Right atrium auricular region (tissue), 2 donors: Measurements from ENCODE around the gene RIMS1. TPM values are rescaled to one million over a fixed set of nuclear protein-coding genes. Genes with fewer than 3 reads are reported as not detected.

ENCODE experiments used
- DNase-seq: peaks from one replicate; pipeline ENCODE4 v3.0.0-alpha.2; 2019; ENCODE audit warnings: low spot score
- H3K27ac ChIP-seq, 2 donors: fragments of 200-600 bp; sonication (generic); 1 replicate in 1 of 2; 2 replicates in 1 of 2; pipeline ENCODE4 v1.5.1; 2016 to 2019
- H3K27me3 ChIP-seq, 2 donors: fragments of 200-600 bp; sonication (generic); one replicate each; pipeline versions ENCODE4 v1.5.1 to v1.6.0; 2017 to 2019
- H3K36me3 ChIP-seq: fragments of 200-600 bp; sonication (generic); one replicate; pipeline ENCODE4 v1.5.1; 2016
- H3K4me1 ChIP-seq, 2 donors: fragments of 200-600 bp; sonication (generic); one replicate each; pipeline versions ENCODE4 v1.5.1 to v1.6.0; 2017 to 2019
- H3K4me3 ChIP-seq, 2 donors: fragments of 200-600 bp; sonication (generic); 1 replicate in 1 of 2; 2 replicates in 1 of 2; pipeline ENCODE4 v1.5.1; 2017 to 2019; ENCODE audit warnings: mild to moderate bottlenecking in 1 of 2, moderate library complexity in 1 of 2
- H3K9me3 ChIP-seq, 2 donors: fragments of 200-600 bp; sonication (generic); one replicate each; pipeline ENCODE4 v1.5.1; 2019
- total RNA-seq, 2 donors: library from RNA; depleted of rRNA; stranded (reverse); fragments of >200 nt; gene quantifications; one replicate each; pipeline ENCODE4 v1.1.0, GENCODE V29; 2016
- TF ChIP-seq, protein P1 (sequence below), 2 donors: fragments of 200-600 bp; sonication (generic); IDR thresholded peaks; one replicate each; pipeline ENCODE4 v1.5.1; 2019; ENCODE audit warnings: antibody characterized with exemption in 2 of 2

Gene RIMS1
- total RNA-seq, 2 donors from 2014 or later, result 0.55 to 1.3 TPM

- Histone ChIP-seq H3K4me3 (no peak overlapping the region), H3K36me3 (no peaks in the 10 kb centered on the region), H3K27ac (no peak overlapping the region), H3K9me3 (no peaks in the 10 kb centered on the region), H3K27me3 (no peaks in the 10 kb centered on the region), H3K4me1 (no peaks in the 10 kb centered on the region)
- TF ChIP-seq, protein P1, sequence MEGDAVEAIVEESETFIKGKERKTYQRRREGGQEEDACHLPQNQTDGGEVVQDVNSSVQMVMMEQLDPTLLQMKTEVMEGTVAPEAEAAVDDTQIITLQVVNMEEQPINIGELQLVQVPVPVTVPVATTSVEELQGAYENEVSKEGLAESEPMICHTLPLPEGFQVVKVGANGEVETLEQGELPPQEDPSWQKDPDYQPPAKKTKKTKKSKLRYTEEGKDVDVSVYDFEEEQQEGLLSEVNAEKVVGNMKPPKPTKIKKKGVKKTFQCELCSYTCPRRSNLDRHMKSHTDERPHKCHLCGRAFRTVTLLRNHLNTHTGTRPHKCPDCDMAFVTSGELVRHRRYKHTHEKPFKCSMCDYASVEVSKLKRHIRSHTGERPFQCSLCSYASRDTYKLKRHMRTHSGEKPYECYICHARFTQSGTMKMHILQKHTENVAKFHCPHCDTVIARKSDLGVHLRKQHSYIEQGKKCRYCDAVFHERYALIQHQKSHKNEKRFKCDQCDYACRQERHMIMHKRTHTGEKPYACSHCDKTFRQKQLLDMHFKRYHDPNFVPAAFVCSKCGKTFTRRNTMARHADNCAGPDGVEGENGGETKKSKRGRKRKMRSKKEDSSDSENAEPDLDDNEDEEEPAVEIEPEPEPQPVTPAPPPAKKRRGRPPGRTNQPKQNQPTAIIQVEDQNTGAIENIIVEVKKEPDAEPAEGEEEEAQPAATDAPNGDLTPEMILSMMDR (IDR thresholded peaks at IDR 0.05), result no peak
- DNase-seq, result no peak
Observed at GRCh38 chr6:72296375-72296774, 410.0 kb downstream of the RIMS1 start.

GRCh38 chr6:72305971-72306370 is 419.6 kb downstream of the RIMS1 start:
- Histone ChIP-seq H3K27ac (no peak overlapping the region), H3K9me3 (no peaks in the 10 kb centered on the region), H3K4me3 (no peak overlapping the region), H3K4me1 (no peaks in the 10 kb centered on the region), H3K36me3 (no peaks in the 10 kb centered on the region), H3K27me3 (no peaks in the 10 kb centered on the region)
- no peak for DNase-seq
- TF ChIP-seq, protein P1 (IDR thresholded peaks at IDR 0.05), result no peak

DNA sequence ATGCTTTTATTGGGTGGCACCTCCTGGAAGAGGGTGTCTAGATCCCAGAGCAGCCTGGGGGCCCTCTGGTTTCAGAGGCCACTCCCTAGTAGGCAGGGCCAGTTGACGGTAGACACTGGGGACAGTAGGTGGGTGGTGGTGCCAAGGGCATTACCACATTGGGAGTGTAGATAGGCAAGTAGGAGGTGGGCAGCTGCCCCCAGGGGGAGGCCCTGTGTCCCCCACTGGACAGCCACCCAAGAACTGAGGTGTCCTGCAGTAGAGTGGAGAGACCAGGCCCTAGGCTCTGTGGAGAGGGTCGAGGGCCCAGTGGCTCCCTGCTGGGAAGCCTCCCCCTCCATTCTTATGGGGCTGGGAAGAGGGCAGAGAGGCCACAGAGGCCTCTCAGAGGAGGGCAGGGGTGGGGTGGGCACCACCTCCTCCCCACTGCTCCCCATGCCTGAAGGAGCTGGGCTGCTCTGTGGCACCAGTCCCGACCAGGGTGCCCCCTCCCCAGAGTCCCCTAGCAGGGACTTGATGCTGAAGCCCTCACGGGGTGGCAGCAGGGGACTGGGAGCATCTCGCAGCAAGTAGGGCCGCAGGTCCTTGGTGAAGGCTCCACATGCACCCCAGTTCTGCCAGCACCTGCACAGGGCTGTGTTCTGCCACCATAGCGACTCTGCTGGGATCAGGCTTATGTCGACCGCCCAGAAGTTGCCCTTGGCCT is 430.5 kb downstream of the RIMS1 start:
- no peak overlapping the region for H3K27ac ChIP-seq
- no peak overlapping the region for H3K4me3 ChIP-seq
- no peaks in the 10 kb centered on the region for H3K27me3 ChIP-seq
- H3K4me1 ChIP-seq, result no peaks in the 10 kb centered on the region
- no peaks in the 10 kb centered on the region for H3K36me3 ChIP-seq
- TF ChIP-seq, protein P1 (IDR thresholded peaks at IDR 0.05), result no peak
- no peaks in the 10 kb centered on the region for H3K9me3 ChIP-seq
- DNase-seq, result no peak

DNA sequence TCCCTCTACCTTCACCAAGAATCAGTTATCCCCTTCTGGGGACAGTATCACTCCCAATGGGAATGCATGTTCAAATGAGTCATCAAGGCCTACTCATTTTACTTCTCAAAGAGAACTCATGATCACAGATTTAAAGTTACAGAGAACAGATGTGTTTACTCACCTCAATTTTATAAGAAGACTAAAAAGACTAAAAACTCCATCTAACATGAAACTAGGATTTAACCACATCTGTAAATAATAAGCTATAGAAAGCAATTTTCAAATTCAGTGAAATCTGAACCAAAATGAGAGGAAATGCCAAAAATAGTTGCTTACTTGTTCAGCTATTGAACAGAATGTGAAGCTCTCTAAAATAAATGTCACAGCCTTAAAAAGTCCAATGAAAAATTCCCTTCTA is 435.4 kb downstream of the RIMS1 start:
- DNase-seq, result no peak
- H3K36me3 ChIP-seq, result no peaks in the 10 kb centered on the region
- H3K4me3 ChIP-seq, result no peak overlapping the region
- no peaks in the 10 kb centered on the region for H3K9me3 ChIP-seq
- H3K27me3 ChIP-seq, result no peaks in the 10 kb centered on the region
- TF ChIP-seq, protein P1 (IDR thresholded peaks at IDR 0.05), result no peak
- no peak overlapping the region for H3K27ac ChIP-seq
- H3K4me1 ChIP-seq, result no peaks in the 10 kb centered on the region

DNA sequence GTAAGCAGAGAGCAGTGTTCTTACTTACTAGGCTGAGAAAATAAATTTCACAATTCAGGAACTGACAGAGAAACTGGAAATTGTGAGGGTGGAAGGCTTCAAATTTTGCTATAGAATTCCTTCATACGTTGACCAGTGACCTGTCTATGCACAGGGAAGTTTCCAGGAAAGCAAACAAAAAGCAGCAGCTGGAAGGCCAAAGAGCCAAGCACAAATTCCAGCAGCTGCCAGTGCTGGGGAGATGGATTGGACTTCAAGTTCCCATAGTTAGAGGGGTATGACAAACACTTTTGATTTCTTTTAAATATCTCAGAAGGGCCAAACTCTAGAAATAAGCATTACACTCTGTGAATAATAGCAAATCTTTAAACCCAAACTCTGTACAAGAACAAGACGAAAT is 436.4 kb downstream of the RIMS1 start:
- no peak for DNase-seq
- no peak overlapping the region for H3K27ac ChIP-seq
- no peaks in the 10 kb centered on the region for H3K4me1 ChIP-seq

More for the DNA sequence above, 436.4 kb downstream of the RIMS1 start:
- TF ChIP-seq, protein P1 (IDR thresholded peaks at IDR 0.05), result no peak
- H3K9me3 ChIP-seq, result no peaks in the 10 kb centered on the region
- H3K4me3 ChIP-seq, result no peak overlapping the region
- H3K27me3 ChIP-seq, result no peaks in the 10 kb centered on the region
- no peaks in the 10 kb centered on the region for H3K36me3 ChIP-seq
